Measurements from ENCODE around the gene SLC35E1. TPM values are rescaled to one million over a fixed set of nuclear protein-coding genes. Genes with fewer than 3 reads are reported as not detected.

SLC35E1 gene
- total RNA-seq, 1 donor: 38.0 TPM

- Histone ChIP-seq H3K27ac (ENCODE audit: low read depth, low read length) (no peak overlapping the region), H3K9me3 (ENCODE audit: low read depth, low read length) (no peaks in the 10 kb centered on the region), H3K4me2 (ENCODE audit: insufficient read depth, low read length) (no peak overlapping the region), H3K4me3 (ENCODE audit: insufficient read depth, low read length) (no peak overlapping the region), H2AFZ (ENCODE audit: low read length) (no peak overlapping the region), H3K27me3 (ENCODE audit: insufficient read depth, low read length) (no peaks in the 10 kb centered on the region), H4K20me1 (ENCODE audit: insufficient read depth, low read length) (peaks cover 81% of the 10 kb centered on the region), H3K36me3 (ENCODE audit: insufficient read depth, low read length) (peaks cover 41% of the 10 kb centered on the region), H3K4me1 (ENCODE audit: insufficient read depth, low read length) (peaks cover 16% of the 10 kb centered on the region), H3K79me2 (ENCODE audit: insufficient read depth, low read length) (peaks cover 99% of the 10 kb centered on the region)
- no peak for DNase-seq (ENCODE audit: insufficient read length, low spot score, missing footprints)
- TF ChIP-seq CTCF (IDR thresholded peaks at IDR 0.05; ENCODE audit: extremely low read depth, low read depth, low read length): no peak
These were observed 5.3 kb upstream of the SLC35E1 start for GRCh38 chr19:16577531-16577985.

- Histone ChIP-seq H2AFZ (ENCODE audit: low read length) (no peak overlapping the region), H3K27ac (ENCODE audit: low read depth, low read length) (no peak overlapping the region), H4K20me1 (ENCODE audit: insufficient read depth, low read length) (peaks cover 75% of the 10 kb centered on the region), H3K4me1 (ENCODE audit: insufficient read depth, low read length) (peaks cover 14% of the 10 kb centered on the region), H3K36me3 (ENCODE audit: insufficient read depth, low read length) (peaks cover 41% of the 10 kb centered on the region), H3K4me3 (ENCODE audit: insufficient read depth, low read length) (no peak overlapping the region), H3K79me2 (ENCODE audit: insufficient read depth, low read length) (peaks cover 96% of the 10 kb centered on the region), H3K27me3 (ENCODE audit: insufficient read depth, low read length) (no peaks in the 10 kb centered on the region), H3K4me2 (ENCODE audit: insufficient read depth, low read length) (no peak overlapping the region), H3K9me3 (ENCODE audit: low read depth, low read length) (no peaks in the 10 kb centered on the region)
- TF ChIP-seq CTCF (IDR thresholded peaks at IDR 0.05; ENCODE audit: extremely low read depth, low read depth, low read length): no peak
- peak; percentile 70 for DNase-seq (ENCODE audit: insufficient read length, low spot score, missing footprints)
These were observed 4.7 kb upstream of the SLC35E1 start for GRCh38 chr19:16576690-16577530.

GRCh38 chr19:16575861-16576689, 3.9 kb upstream of the SLC35E1 start:
- no peak overlapping the region for H3K27ac ChIP-seq (ENCODE audit: low read depth, low read length)

More at GRCh38 chr19:16575861-16576689, 3.9 kb upstream of the SLC35E1 start:
- Histone ChIP-seq H3K79me2 (ENCODE audit: insufficient read depth, low read length) (peaks cover 96% of the 10 kb centered on the region), H2AFZ (ENCODE audit: low read length) (no peak overlapping the region), H3K4me1 (ENCODE audit: insufficient read depth, low read length) (peaks cover 15% of the 10 kb centered on the region), H3K4me3 (ENCODE audit: insufficient read depth, low read length) (no peak overlapping the region), H3K4me2 (ENCODE audit: insufficient read depth, low read length) (no peak overlapping the region), H3K27me3 (ENCODE audit: insufficient read depth, low read length) (no peaks in the 10 kb centered on the region), H3K9me3 (ENCODE audit: low read depth, low read length) (no peaks in the 10 kb centered on the region), H4K20me1 (ENCODE audit: insufficient read depth, low read length) (peaks cover 69% of the 10 kb centered on the region), H3K36me3 (ENCODE audit: insufficient read depth, low read length) (peaks cover 41% of the 10 kb centered on the region)
- peak; percentile 84 for DNase-seq (ENCODE audit: insufficient read length, low spot score, missing footprints)
- no peak for TF ChIP-seq CTCF (IDR thresholded peaks at IDR 0.05; ENCODE audit: extremely low read depth, low read depth, low read length)

Data from osteoblast (primary cell).